Measurements from ENCODE around the gene TECRL. TPM values are rescaled to one million over a fixed set of nuclear protein-coding genes. Genes with fewer than 3 reads are reported as not detected.

TECRL gene, protein sequence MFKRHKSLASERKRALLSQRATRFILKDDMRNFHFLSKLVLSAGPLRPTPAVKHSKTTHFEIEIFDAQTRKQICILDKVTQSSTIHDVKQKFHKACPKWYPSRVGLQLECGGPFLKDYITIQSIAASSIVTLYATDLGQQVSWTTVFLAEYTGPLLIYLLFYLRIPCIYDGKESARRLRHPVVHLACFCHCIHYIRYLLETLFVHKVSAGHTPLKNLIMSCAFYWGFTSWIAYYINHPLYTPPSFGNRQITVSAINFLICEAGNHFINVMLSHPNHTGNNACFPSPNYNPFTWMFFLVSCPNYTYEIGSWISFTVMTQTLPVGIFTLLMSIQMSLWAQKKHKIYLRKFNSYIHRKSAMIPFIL
- 27.1 TPM for total RNA-seq

DNA sequence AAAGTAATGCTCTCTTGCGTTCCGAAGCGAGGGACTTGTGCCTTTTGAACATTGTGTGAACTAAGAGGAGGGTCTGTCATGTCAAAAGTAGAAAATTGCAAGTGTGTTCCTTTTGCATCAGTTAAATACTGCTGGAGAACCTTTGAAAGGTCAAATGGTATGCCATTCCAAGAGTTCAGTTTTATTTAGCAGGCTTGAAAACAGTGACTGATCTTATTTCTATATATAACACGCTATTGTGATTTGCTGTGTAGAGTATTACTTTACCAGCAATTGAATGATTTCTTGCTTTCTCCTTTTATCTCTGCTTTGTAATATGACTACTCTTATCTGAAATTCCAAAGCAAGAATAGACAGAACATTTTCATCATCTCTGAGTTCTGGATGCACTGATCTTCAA is at the start of gene TECRL:
Gene TECRL (minus strand): TSS at position 151 of the 400 bp plus-strand sequence. CDS start 99 bp downstream, at position 52.
- Histone ChIP-seq H3K4me3 (ENCODE audit: low read length in 3 of 3) (peak within 1 kb of the TSS; percentile 65 to 69 (median 65)), H3K9me3 (ENCODE audit: control insufficient read depth in 3 of 3, low read length in 3 of 3) (no peaks in the 10 kb centered on the region), H3K27me3 (ENCODE audit: control insufficient read depth in 3 of 3, insufficient read depth in 3 of 3, low read length in 3 of 3) (no peaks in the 10 kb centered on the region), H3K27ac (ENCODE audit: low read depth, low read length) (peak within 1 kb of the TSS; percentile 51), H3K4me1 (ENCODE audit: control insufficient read depth in 3 of 3, insufficient read depth in 3 of 3, low read length in 3 of 3) (no peaks in the 10 kb centered on the region), H3K36me3 (ENCODE audit: control insufficient read depth in 3 of 3, insufficient read depth in 3 of 3, low read length in 3 of 3) (no peaks in the 10 kb centered on the region), H3K9ac (ENCODE audit: low read depth in 1 of 3, low read length in 3 of 3) (peak within 1 kb of the TSS; percentile 58 to 69 (median 64))

DNA sequence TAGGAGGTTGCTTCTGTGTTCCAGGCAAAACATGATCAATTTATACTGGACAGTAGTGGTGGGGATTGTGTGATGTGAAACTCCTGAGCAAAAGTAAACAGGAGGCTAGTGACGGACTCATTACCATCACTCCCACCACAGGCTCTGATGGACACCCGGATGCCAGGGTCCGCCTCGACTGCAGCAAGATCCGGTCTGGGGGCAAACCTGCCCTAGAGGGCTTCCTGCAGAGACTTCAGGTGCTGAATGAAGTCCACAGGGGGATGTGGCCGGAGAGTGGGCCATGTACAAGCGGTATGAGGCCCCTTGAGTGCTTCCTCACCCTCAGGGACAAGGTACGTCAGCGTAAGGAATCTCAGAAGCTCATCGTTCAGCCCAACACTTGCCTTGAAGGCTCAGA is 23.4 kb upstream of the TECRL start:
- Histone ChIP-seq H3K27ac (ENCODE audit: low read depth, low read length) (no peak overlapping the region), H3K9ac (ENCODE audit: low read depth in 1 of 3, low read length in 3 of 3) (no peak overlapping the region), H3K9me3 (ENCODE audit: control insufficient read depth in 3 of 3, low read length in 3 of 3) (peaks cover 0 to 2% (median 0%) of the 10 kb centered on the region in 3 donors), H3K27me3 (ENCODE audit: control insufficient read depth in 3 of 3, insufficient read depth in 3 of 3, low read length in 3 of 3) (no peaks in the 10 kb centered on the region), H3K4me3 (ENCODE audit: low read length in 3 of 3) (no peak overlapping the region), H3K36me3 (ENCODE audit: control insufficient read depth in 3 of 3, insufficient read depth in 3 of 3, low read length in 3 of 3) (no peaks in the 10 kb centered on the region), H3K4me1 (ENCODE audit: control insufficient read depth in 3 of 3, insufficient read depth in 3 of 3, low read length in 3 of 3) (no peaks in the 10 kb centered on the region)

DNA sequence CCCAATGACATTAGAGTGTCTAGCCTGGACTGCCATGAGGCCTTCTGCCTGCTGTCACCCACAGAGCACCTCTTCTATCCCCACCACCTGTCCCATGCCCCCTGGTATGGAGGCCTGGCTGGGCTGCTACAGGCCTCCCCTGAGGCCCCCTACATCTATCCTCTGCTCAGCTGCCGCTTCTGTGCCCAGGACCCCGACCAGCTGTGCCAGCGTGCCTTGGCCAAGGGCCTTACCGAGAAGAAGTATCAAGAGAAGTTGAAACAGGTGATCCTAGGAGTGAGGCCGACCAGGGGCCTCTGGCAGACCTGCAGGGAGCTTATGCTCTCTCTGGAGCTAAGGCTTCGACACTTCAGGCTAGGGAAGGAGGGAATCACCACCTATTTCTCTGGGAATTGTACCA is 21.7 kb upstream of the TECRL start:
- Histone ChIP-seq H3K9ac (ENCODE audit: low read depth in 1 of 3, low read length in 3 of 3) (no peak overlapping the region), H3K36me3 (ENCODE audit: control insufficient read depth in 3 of 3, insufficient read depth in 3 of 3, low read length in 3 of 3) (no peaks in the 10 kb centered on the region), H3K27me3 (ENCODE audit: control insufficient read depth in 3 of 3, insufficient read depth in 3 of 3, low read length in 3 of 3) (no peaks in the 10 kb centered on the region), H3K4me1 (ENCODE audit: control insufficient read depth in 3 of 3, insufficient read depth in 3 of 3, low read length in 3 of 3) (no peaks in the 10 kb centered on the region), H3K9me3 (ENCODE audit: control insufficient read depth in 3 of 3, low read length in 3 of 3) (peaks cover 0 to 2% (median 0%) of the 10 kb centered on the region in 3 donors), H3K27ac (ENCODE audit: low read depth, low read length) (no peak overlapping the region), H3K4me3 (ENCODE audit: low read length in 3 of 3) (no peak overlapping the region)

DNA sequence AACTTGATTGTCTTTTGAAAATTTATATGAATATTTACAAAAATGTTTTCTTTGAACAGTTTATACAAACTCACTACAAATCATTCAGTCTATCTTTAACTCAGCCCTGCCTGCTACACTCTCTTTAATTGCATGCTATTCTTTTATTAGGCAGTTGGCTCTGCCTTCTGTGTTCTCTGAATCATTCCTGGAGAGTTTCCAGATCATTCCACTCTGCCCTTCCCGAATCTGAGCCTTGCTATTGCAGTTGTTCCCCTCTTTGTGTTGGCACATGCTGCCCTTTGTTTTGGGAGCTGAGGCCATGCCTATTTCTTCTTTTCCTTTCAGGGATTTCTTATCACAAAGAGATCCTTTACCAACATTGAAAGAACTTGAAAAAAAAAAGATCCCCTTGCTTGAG is 8.7 kb upstream of the TECRL start:
- Histone ChIP-seq H3K9me3 (ENCODE audit: control insufficient read depth in 3 of 3, low read length in 3 of 3) (no peaks in the 10 kb centered on the region), H3K9ac (ENCODE audit: low read depth in 1 of 3, low read length in 3 of 3) (no peak overlapping the region), H3K36me3 (ENCODE audit: control insufficient read depth in 3 of 3, insufficient read depth in 3 of 3, low read length in 3 of 3) (no peaks in the 10 kb centered on the region), H3K4me3 (ENCODE audit: low read length in 3 of 3) (no peak overlapping the region), H3K27me3 (ENCODE audit: control insufficient read depth in 3 of 3, insufficient read depth in 3 of 3, low read length in 3 of 3) (no peaks in the 10 kb centered on the region), H3K27ac (ENCODE audit: low read depth, low read length) (no peak overlapping the region), H3K4me1 (ENCODE audit: control insufficient read depth in 3 of 3, insufficient read depth in 3 of 3, low read length in 3 of 3) (no peaks in the 10 kb centered on the region)

DNA sequence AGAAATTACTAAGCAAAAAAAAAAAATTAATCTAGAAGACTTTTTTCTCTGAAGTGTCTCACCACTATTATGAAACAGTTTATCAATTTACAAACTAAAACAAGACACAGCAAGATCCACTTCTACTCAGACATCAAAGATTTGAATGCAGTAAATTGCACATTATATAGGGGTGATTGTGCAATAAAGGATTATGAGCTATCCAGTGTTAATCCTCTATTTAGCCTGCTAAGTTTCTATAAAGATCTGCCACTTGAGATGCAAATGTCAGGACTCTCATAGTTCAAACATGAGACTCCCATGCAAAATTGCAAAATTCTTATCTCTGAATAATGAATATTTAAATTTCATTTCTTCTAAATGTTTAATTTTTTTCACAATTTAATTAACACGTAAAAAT is 2.2 kb downstream of the TECRL start:
- Histone ChIP-seq H3K4me1 (ENCODE audit: control insufficient read depth in 3 of 3, insufficient read depth in 3 of 3, low read length in 3 of 3) (no peaks in the 10 kb centered on the region), H3K9ac (ENCODE audit: low read depth in 1 of 3, low read length in 3 of 3) (peak overlapping the region in 1 of 3 donors; percentile 68), H3K4me3 (ENCODE audit: low read length in 3 of 3) (peak overlapping the region in 1 of 3 donors; percentile 59), H3K36me3 (ENCODE audit: control insufficient read depth in 3 of 3, insufficient read depth in 3 of 3, low read length in 3 of 3) (no peaks in the 10 kb centered on the region), H3K27ac (ENCODE audit: low read depth, low read length) (no peak overlapping the region), H3K27me3 (ENCODE audit: control insufficient read depth in 3 of 3, insufficient read depth in 3 of 3, low read length in 3 of 3) (no peaks in the 10 kb centered on the region), H3K9me3 (ENCODE audit: control insufficient read depth in 3 of 3, low read length in 3 of 3) (no peaks in the 10 kb centered on the region)

DNA sequence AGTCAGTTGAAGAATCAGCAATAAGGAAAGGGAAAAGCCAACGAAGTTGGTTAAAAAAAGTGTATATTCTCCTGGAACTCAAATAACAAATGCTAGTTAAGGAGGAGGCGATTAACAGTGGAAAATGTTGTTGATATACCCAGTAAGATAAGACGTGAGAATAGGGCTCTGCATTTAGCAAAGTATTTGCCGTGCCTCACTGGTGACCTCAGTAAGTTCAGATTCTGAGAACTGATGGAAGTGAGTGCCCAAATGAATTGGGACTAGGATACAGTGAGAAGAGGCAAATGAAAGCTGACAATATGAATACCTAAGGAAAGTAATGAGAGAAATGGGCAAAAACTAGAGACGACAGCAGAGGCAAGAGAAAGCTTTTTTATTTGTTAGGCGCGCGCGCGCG is 3.5 kb downstream of the TECRL start:
- Histone ChIP-seq H3K27ac (ENCODE audit: low read depth, low read length) (no peak overlapping the region), H3K9ac (ENCODE audit: low read depth in 1 of 3, low read length in 3 of 3) (no peak overlapping the region), H3K36me3 (ENCODE audit: control insufficient read depth in 3 of 3, insufficient read depth in 3 of 3, low read length in 3 of 3) (no peaks in the 10 kb centered on the region), H3K27me3 (ENCODE audit: control insufficient read depth in 3 of 3, insufficient read depth in 3 of 3, low read length in 3 of 3) (no peaks in the 10 kb centered on the region), H3K9me3 (ENCODE audit: control insufficient read depth in 3 of 3, low read length in 3 of 3) (no peaks in the 10 kb centered on the region), H3K4me3 (ENCODE audit: low read length in 3 of 3) (peak overlapping the region; percentile 1 to 47 (median 44)), H3K4me1 (ENCODE audit: control insufficient read depth in 3 of 3, insufficient read depth in 3 of 3, low read length in 3 of 3) (no peaks in the 10 kb centered on the region)

DNA sequence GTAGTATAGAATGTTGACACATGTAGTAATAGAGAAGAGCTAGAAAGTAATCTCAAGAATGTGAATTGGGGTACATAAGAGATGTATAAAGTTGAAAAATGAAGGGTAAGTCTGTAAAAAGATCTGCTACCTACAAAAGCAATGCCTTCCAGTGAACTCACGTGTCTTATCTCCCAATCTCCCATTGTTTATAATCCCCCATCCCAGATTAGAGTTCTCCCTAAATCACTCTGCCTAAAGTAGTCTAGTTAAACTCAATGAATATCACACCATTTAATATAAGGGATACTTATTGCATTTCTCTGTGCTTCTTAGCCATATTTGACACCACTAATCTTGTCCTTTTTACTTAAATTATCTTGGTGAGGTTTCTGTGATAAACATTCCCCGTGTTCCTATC is 6.6 kb downstream of the TECRL start:
- H3K4me1 ChIP-seq (ENCODE audit: control insufficient read depth in 3 of 3, insufficient read depth in 3 of 3, low read length in 3 of 3), result no peaks in the 10 kb centered on the region
- H3K9ac ChIP-seq (ENCODE audit: low read depth in 1 of 3, low read length in 3 of 3), result no peak overlapping the region
- no peaks in the 10 kb centered on the region for H3K36me3 ChIP-seq (ENCODE audit: control insufficient read depth in 3 of 3, insufficient read depth in 3 of 3, low read length in 3 of 3)
- no peak overlapping the region for H3K4me3 ChIP-seq (ENCODE audit: low read length in 3 of 3)
- H3K9me3 ChIP-seq (ENCODE audit: control insufficient read depth in 3 of 3, low read length in 3 of 3), result no peaks in the 10 kb centered on the region
- H3K27ac ChIP-seq (ENCODE audit: low read depth, low read length), result no peak overlapping the region
- no peaks in the 10 kb centered on the region for H3K27me3 ChIP-seq (ENCODE audit: control insufficient read depth in 3 of 3, insufficient read depth in 3 of 3, low read length in 3 of 3)

DNA sequence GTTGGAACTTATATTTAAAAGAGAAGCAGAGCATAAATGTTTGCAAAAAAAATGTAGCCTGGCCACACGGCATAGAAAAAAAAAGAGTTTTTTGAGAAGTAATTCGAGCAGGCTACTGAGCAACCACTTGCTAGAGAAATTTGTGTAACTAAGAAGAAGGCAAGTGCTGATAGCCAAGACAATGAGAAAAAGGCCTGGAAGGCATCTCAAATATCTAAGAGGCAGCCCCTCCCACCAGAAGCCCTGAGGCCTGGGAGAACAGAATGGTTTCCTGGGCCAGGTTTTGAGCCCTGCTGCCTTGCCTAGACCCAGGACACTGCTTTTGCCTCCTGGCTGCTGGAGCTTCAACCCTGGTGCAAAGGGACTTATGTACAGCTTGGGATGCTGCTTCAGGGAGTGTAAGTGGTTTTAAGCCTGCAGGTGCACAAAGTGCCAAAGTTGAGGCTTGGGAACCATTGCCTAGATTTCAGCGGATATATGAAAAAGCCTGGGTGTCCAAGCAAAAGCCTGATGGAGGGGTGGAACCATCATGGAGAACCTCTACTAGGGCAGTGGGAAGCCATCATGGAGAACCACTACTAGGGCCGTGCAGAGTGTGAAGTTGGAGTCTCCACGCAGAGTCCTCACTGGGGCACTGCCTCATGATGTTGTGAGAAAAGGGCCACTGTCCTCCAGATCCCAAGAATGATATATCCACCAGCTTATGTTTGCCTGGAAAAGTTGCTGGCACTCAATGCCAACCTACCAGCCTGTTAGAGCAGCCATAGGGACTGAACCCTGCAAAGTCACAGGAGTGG is 9.7 kb downstream of the TECRL start:
- Histone ChIP-seq H3K4me1 (ENCODE audit: control insufficient read depth in 3 of 3, insufficient read depth in 3 of 3, low read length in 3 of 3) (no peaks in the 10 kb centered on the region), H3K9me3 (ENCODE audit: control insufficient read depth in 3 of 3, low read length in 3 of 3) (no peaks in the 10 kb centered on the region), H3K9ac (ENCODE audit: low read depth in 1 of 3, low read length in 3 of 3) (no peak overlapping the region), H3K27me3 (ENCODE audit: control insufficient read depth in 3 of 3, insufficient read depth in 3 of 3, low read length in 3 of 3) (no peaks in the 10 kb centered on the region), H3K4me3 (ENCODE audit: low read length in 3 of 3) (no peak overlapping the region), H3K36me3 (ENCODE audit: control insufficient read depth in 3 of 3, insufficient read depth in 3 of 3, low read length in 3 of 3) (no peaks in the 10 kb centered on the region), H3K27ac (ENCODE audit: low read depth, low read length) (no peak overlapping the region)

DNA sequence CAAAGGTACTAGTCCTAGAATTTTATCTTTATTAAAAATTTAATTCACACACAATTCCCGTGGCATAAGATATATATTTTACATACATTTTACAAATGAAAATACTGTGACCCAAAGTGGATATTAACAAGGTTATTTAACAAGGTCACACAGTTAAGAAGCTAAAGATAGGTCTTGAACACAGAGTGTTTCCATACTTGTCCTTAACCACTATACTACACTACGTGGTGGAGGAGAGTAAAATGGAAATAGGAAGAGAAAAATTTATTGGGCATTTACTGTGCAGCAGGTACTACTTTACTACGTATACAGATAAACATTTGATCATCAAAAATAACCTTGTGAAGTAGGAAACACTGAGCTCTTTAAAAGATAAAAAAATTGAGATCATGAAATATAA is 14.8 kb downstream of the TECRL start:
- Histone ChIP-seq H3K36me3 (ENCODE audit: control insufficient read depth in 3 of 3, insufficient read depth in 3 of 3, low read length in 3 of 3) (no peaks in the 10 kb centered on the region), H3K27me3 (ENCODE audit: control insufficient read depth in 3 of 3, insufficient read depth in 3 of 3, low read length in 3 of 3) (no peaks in the 10 kb centered on the region), H3K27ac (ENCODE audit: low read depth, low read length) (no peak overlapping the region), H3K4me3 (ENCODE audit: low read length in 3 of 3) (no peak overlapping the region), H3K4me1 (ENCODE audit: control insufficient read depth in 3 of 3, insufficient read depth in 3 of 3, low read length in 3 of 3) (no peaks in the 10 kb centered on the region), H3K9me3 (ENCODE audit: control insufficient read depth in 3 of 3, low read length in 3 of 3) (no peaks in the 10 kb centered on the region), H3K9ac (ENCODE audit: low read depth in 1 of 3, low read length in 3 of 3) (no peak overlapping the region)

DNA sequence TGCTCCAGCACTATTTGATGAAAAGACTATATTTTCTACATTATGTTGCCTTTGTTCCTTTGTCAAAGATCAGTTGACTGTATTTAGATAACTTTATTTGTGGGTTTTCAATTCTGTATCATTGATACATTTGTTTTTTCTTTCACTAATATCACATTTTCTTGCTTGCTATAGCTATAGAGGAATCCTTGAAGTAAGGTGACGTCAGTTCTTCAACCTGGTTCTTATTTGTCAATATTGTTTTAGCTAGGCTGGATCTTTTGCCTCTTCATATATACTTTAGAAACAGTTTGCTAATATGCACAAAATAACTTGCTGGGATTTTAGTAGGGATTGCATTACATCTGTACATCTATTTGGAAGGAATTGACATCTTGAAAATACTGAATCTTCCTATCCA is 21.0 kb downstream of the TECRL start:
- no peak overlapping the region for H3K27ac ChIP-seq (ENCODE audit: low read depth, low read length)
- no peaks in the 10 kb centered on the region for H3K9me3 ChIP-seq (ENCODE audit: control insufficient read depth in 3 of 3, low read length in 3 of 3)
- no peak overlapping the region for H3K9ac ChIP-seq (ENCODE audit: low read depth in 1 of 3, low read length in 3 of 3)
- H3K4me3 ChIP-seq (ENCODE audit: low read length in 3 of 3), result no peak overlapping the region
- H3K27me3 ChIP-seq (ENCODE audit: control insufficient read depth in 3 of 3, insufficient read depth in 3 of 3, low read length in 3 of 3), result no peaks in the 10 kb centered on the region
- no peaks in the 10 kb centered on the region for H3K36me3 ChIP-seq (ENCODE audit: control insufficient read depth in 3 of 3, insufficient read depth in 3 of 3, low read length in 3 of 3)
- H3K4me1 ChIP-seq (ENCODE audit: control insufficient read depth in 3 of 3, insufficient read depth in 3 of 3, low read length in 3 of 3), result no peaks in the 10 kb centered on the region
